ENCODE measurements around the gene CIAO2A. TPM values are rescaled to one million over a fixed set of nuclear protein-coding genes. Genes with fewer than 3 reads are reported as not detected.

The CIAO2A gene
- total RNA-seq, 1 experiment from 2014 or later, result 73.2 TPM

- intact Hi-C loops (cut with micrococcal nuclease; ENCODE audit: unreplicated experiment), result no loop called here
- Mint-ChIP-seq H3K4me3 (ENCODE audit: low read depth, unreplicated experiment) (no peak overlapping the region), H3K9me3 (ENCODE audit: low read depth, unreplicated experiment) (no peaks in the 10 kb centered on the region), H3K27ac (ENCODE audit: unreplicated experiment) (no peak overlapping the region), H3K27me3 (ENCODE audit: unreplicated experiment) (peaks cover 55% of the 10 kb centered on the region), H3K4me1 (ENCODE audit: low read depth, unreplicated experiment) (peaks cover 7% of the 10 kb centered on the region), H3K36me3 (ENCODE audit: insufficient read depth, unreplicated experiment) (peaks cover 6% of the 10 kb centered on the region)
- CTCF ChIA-PET, result no interaction called here
- DNase-seq, result no peak
- no peak for TF ChIP-seq CTCF (IDR thresholded peaks at IDR 0.05; ENCODE audit: unreplicated experiment)
- BruUV-seq (replicated peaks), result no TSS peak
These were observed 61.3 kb downstream of the CIAO2A start for GRCh38 chr15:64032329-64032728.

DNA sequence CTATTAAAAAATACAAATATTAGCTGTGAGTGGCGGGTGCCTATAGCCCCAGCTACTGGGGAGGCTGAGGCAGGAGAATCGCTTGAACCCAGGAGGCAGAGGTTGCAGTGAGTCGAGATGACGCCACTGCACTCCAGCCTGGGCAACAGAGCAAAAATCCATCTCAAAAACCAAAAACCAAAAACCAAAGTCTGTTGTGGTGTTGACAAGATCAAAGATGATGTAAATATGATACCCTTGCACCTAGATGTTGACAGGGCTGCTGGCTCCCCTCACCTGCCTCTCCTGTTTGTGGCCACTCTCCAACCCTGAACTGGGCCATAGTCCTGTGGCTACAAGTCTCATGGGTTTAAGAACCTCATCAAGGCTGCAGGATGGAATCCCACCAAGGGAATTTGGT is 63.5 kb downstream of the CIAO2A start:
- no TSS peak for BruUV-seq (replicated peaks)
- TF ChIP-seq CTCF (IDR thresholded peaks at IDR 0.05; ENCODE audit: unreplicated experiment), result no peak
- no peaks in the 10 kb centered on the region for H3K9me3 Mint-ChIP-seq (ENCODE audit: low read depth, unreplicated experiment)
- DNase-seq, result no peak
- H3K27me3 Mint-ChIP-seq (ENCODE audit: unreplicated experiment), result peaks cover 33% of the 10 kb centered on the region
- intact Hi-C loops (cut with micrococcal nuclease; ENCODE audit: unreplicated experiment), result no loop called here
- peaks cover 11% of the 10 kb centered on the region for H3K4me1 Mint-ChIP-seq (ENCODE audit: low read depth, unreplicated experiment)
- CTCF ChIA-PET, result interaction anchor here (0.5 to 0.7 kb wide), 2 partner anchors 26 to 160 kb away, joined by 4 to 5 read pairs; no protein-coding TSS in a partner anchor
- H3K4me3 Mint-ChIP-seq (ENCODE audit: low read depth, unreplicated experiment), result no peak overlapping the region
- peaks cover 8% of the 10 kb centered on the region for H3K36me3 Mint-ChIP-seq (ENCODE audit: insufficient read depth, unreplicated experiment)
- no peak overlapping the region for H3K27ac Mint-ChIP-seq (ENCODE audit: unreplicated experiment)

DNA sequence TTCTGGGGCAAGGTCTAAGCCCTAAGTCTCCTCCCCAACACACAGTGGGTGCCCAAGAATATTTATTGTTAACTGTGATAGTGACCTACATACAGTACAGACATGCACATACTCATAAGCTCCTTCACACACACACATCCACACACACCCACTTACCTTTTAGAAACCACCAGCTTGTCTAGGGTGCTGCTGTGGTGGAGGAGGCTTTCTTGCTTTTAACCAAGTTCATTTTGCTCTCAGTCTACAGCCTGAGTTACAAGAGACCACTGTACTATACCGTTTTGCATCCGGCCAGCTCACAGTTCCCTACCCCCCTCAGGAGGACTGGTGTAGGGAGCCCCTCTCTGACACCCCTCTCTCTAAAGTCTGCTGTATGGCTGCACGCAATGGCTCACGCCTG is 64.0 kb downstream of the CIAO2A start:
- Mint-ChIP-seq H3K27me3 (ENCODE audit: unreplicated experiment) (peaks cover 28% of the 10 kb centered on the region), H3K9me3 (ENCODE audit: low read depth, unreplicated experiment) (no peaks in the 10 kb centered on the region), H3K4me1 (ENCODE audit: low read depth, unreplicated experiment) (peaks cover 11% of the 10 kb centered on the region), H3K36me3 (ENCODE audit: insufficient read depth, unreplicated experiment) (peaks cover 8% of the 10 kb centered on the region), H3K27ac (ENCODE audit: unreplicated experiment) (no peak overlapping the region), H3K4me3 (ENCODE audit: low read depth, unreplicated experiment) (no peak overlapping the region)
- intact Hi-C loops (cut with micrococcal nuclease; ENCODE audit: unreplicated experiment), result no loop called here
- BruUV-seq (replicated peaks), result no TSS peak
- no peak for DNase-seq
- CTCF ChIA-PET, result interaction anchor here (0.6 kb wide), 1 partner anchor 430 kb away, joined by 7 read pairs; no protein-coding TSS in a partner anchor
- TF ChIP-seq CTCF (IDR thresholded peaks at IDR 0.05; ENCODE audit: unreplicated experiment), result no peak

- CTCF ChIA-PET, result interaction anchor here (0.6 kb wide), 1 partner anchor 429 kb away, joined by 7 read pairs; no protein-coding TSS in a partner anchor
These were observed 64.5 kb downstream of the CIAO2A start for GRCh38 chr15:64029110-64029509.

More at GRCh38 chr15:64029110-64029509, 64.5 kb downstream of the CIAO2A start:
- Mint-ChIP-seq H3K27ac (ENCODE audit: unreplicated experiment) (no peak overlapping the region), H3K36me3 (ENCODE audit: insufficient read depth, unreplicated experiment) (peaks cover 8% of the 10 kb centered on the region), H3K9me3 (ENCODE audit: low read depth, unreplicated experiment) (no peaks in the 10 kb centered on the region), H3K27me3 (ENCODE audit: unreplicated experiment) (peaks cover 23% of the 10 kb centered on the region), H3K4me3 (ENCODE audit: low read depth, unreplicated experiment) (no peak overlapping the region), H3K4me1 (ENCODE audit: low read depth, unreplicated experiment) (peaks cover 11% of the 10 kb centered on the region)
- BruUV-seq (replicated peaks), result no TSS peak
- TF ChIP-seq CTCF (IDR thresholded peaks at IDR 0.05; ENCODE audit: unreplicated experiment), result no peak
- intact Hi-C loops (cut with micrococcal nuclease; ENCODE audit: unreplicated experiment), result no loop called here
- no peak for DNase-seq

All from Calu3 (cell line).